Ovary (tissue), 3 donors: ENCODE data around the gene CIC.

Source experiments
- CTCF ChIP-seq, 3 donors: fragments of 450-650 bp in 2 of 3; fragments of 200-600 bp in 1 of 3; IDR thresholded peaks; one replicate each; pipeline versions ENCODE4 v1.5.1 to v1.8.0; 2016 to 2022; ENCODE audit warnings: antibody characterized with exemption in 3 of 3, mild to moderate bottlenecking in 1 of 3
- POLR2A ChIP-seq: fragments of 450-650 bp; IDR thresholded peaks from one replicate; pipeline ENCODE4 v1.6.1; 2017; ENCODE audit warnings: antibody characterized with exemption, mild to moderate bottlenecking, moderate library complexity
- donor health status: DM: no; HTN: no; CAD: no.

DNA sequence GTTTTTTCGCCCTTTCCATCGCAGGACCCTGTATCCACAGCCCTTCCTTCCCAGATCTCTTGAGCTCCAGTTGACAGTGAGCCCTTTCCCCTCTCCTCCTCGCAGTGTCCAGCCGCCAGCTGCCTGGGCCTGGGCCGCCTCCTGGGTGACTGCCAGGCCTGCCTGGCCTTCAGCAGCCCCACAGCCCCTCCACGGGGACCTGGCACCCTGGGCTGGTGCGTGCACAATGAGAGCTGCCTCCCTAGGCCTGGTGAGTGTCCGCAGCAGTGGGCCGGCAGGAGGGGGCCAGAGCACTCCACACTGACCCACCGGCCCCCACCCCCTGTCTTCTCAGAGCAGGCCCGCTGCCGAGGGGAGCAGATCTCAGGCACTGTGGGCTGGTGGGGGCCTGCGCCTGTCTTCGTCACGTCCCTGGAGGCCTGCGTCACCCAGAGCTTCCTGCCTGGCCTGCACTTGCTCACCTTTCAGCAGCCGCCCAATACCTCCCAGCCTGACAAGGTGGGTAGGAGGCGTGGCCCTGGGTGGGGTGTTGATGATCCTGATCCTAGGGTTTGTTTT is 75.4 kb downstream of the CIC start:
- TF ChIP-seq CTCF (IDR thresholded peaks at IDR 0.05) (no peak), POLR2A (no peak)
